SK-N-SH treated with all-trans-retinoic acid at 6 μM for 48 hours (cell line): ENCODE measurements around the gene AFG1L.

Experiments
- ATAC-seq: fragments of 200-7000 bp; cut with Tn5 transposase; 3 replicates; pipeline ENCODE4 v1.9.1; 2020; ENCODE audit warnings: mild to moderate bottlenecking, moderate library complexity
- ARNTL ChIP-seq: fragments of 450-650 bp; formaldehyde crosslinking; IDR thresholded peaks from 2 replicates; pipeline ENCODE4 v1.5.0; 2020; ENCODE audit warnings: low read depth, mild to moderate bottlenecking, moderate library complexity, borderline replicate concordance
- BACH2 ChIP-seq: fragments of 250-450 bp; sonication (Bioruptor Pico); IDR thresholded peaks from 2 replicates; pipeline ENCODE4 v1.9.0; 2021; ENCODE audit warnings: mild to moderate bottlenecking, borderline replicate concordance
- CSDC2 ChIP-seq: fragments of 250-450 bp; sonication (Bioruptor Pico); IDR thresholded peaks from 2 replicates; pipeline ENCODE4 v1.5.0; 2020; ENCODE audit warnings: mild to moderate bottlenecking, moderate library complexity
- CSRNP3 ChIP-seq: fragments of 250-450 bp; sonication (Bioruptor Pico); IDR thresholded peaks from 2 replicates; pipeline ENCODE4 v1.5.1; 2021; ENCODE audit warnings: mild to moderate bottlenecking, moderate library complexity
- ESRRG ChIP-seq: fragments of 250-450 bp; sonication (Bioruptor Pico); IDR thresholded peaks from 2 replicates; pipeline ENCODE4 v1.6.1; 2021; ENCODE audit warnings: mild to moderate bottlenecking
- GLIS3 ChIP-seq: fragments of 250-450 bp; sonication (Bioruptor Pico); IDR thresholded peaks from 2 replicates; pipeline ENCODE4 v1.5.0; 2020; ENCODE audit warnings: mild to moderate bottlenecking, moderate library complexity
- ISL1 ChIP-seq: fragments of 250-450 bp; sonication (Bioruptor Pico); IDR thresholded peaks from 2 replicates; pipeline ENCODE4 v2.1.2; 2022; ENCODE audit warnings: mild to moderate bottlenecking, moderate library complexity
- POU6F1 ChIP-seq: fragments of 250-450 bp; sonication (Bioruptor Pico); IDR thresholded peaks from 2 replicates; pipeline ENCODE4 v1.8.0; 2021; ENCODE audit warnings: low read depth, mild to moderate bottlenecking, moderate library complexity, borderline replicate concordance
- RARB ChIP-seq: fragments of 250-450 bp; sonication (Bioruptor Pico); IDR thresholded peaks from 2 replicates; pipeline ENCODE4 v1.8.0; 2021; ENCODE audit warnings: mild to moderate bottlenecking, moderate library complexity
- TCF4 ChIP-seq: fragments of 250-450 bp; sonication (Bioruptor Pico); IDR thresholded peaks from 2 replicates; pipeline ENCODE4 v1.8.0; 2021; ENCODE audit warnings: mild to moderate bottlenecking, moderate library complexity, borderline replicate concordance
- TOX ChIP-seq: fragments of 250-450 bp; sonication (Bioruptor Pico); IDR thresholded peaks from 2 replicates; pipeline ENCODE4 v1.8.0; 2021; ENCODE audit warnings: mild to moderate bottlenecking, moderate library complexity, borderline replicate concordance
- ZFP3 ChIP-seq: fragments of 250-450 bp; sonication (Bioruptor Pico); IDR thresholded peaks from 2 replicates; pipeline ENCODE4 v1.5.0; 2020; ENCODE audit warnings: mild to moderate bottlenecking, moderate library complexity
- ZFP30 ChIP-seq: fragments of 450-650 bp; formaldehyde crosslinking; IDR thresholded peaks from 2 replicates; pipeline ENCODE4 v1.5.0; 2022; ENCODE audit warnings: mild to moderate bottlenecking, moderate library complexity
- ZNF565 ChIP-seq: fragments of 450-650 bp; formaldehyde crosslinking; conservative IDR thresholded peaks from 2 replicates; pipeline ENCODE4 v1.5.0; 2020; ENCODE audit warnings: low read depth, mild to moderate bottlenecking, moderate library complexity
- ZNF70 ChIP-seq: fragments of 450-650 bp; formaldehyde crosslinking; IDR thresholded peaks from 2 replicates; pipeline ENCODE4 v1.5.0; 2020; ENCODE audit warnings: mild to moderate bottlenecking, moderate library complexity
- ZNF8 ChIP-seq: fragments of 450-650 bp; formaldehyde crosslinking; IDR thresholded peaks from 2 replicates; pipeline ENCODE4 v1.5.0; 2020; ENCODE audit warnings: mild to moderate bottlenecking, moderate library complexity
- TF ChIP-seq, protein P1 (sequence below): fragments of 250-450 bp; sonication (Bioruptor Pico); IDR thresholded peaks from 2 replicates; pipeline ENCODE4 v1.8.0; 2020; ENCODE audit warnings: mild to moderate bottlenecking, moderate library complexity, borderline replicate concordance
- TF ChIP-seq, protein P2 (sequence below): fragments of 250-450 bp; sonication (Bioruptor Pico); IDR thresholded peaks from 2 replicates; pipeline ENCODE4 v1.5.1; 2020; ENCODE audit warnings: low read depth, mild to moderate bottlenecking, moderate library complexity
- TF ChIP-seq, protein P3 (sequence below): fragments of 250-450 bp; sonication (Bioruptor Pico); IDR thresholded peaks from 2 replicates; pipeline ENCODE4 v1.5.0; 2020; ENCODE audit warnings: mild to moderate bottlenecking, moderate library complexity

The AFG1L gene

GRCh38 chr6:108438918-108439317 is 144.1 kb downstream of the AFG1L start:
- ATAC-seq = no peak
- TF ChIP-seq TCF4 (CRISPR knock-in tag) (no peak), CSDC2 (CRISPR knock-in tag) (no peak), GLIS3 (no peak), RARB (no peak), ZNF565 (CRISPR knock-in tag) (no peak), CSRNP3 (CRISPR knock-in tag) (no peak), POU6F1 (CRISPR knock-in tag) (no peak), ZFP30 (no peak), ZNF70 (CRISPR knock-in tag) (no peak), BACH2 (CRISPR knock-in tag) (no peak), ESRRG (CRISPR knock-in tag) (no peak)
- TF ChIP-seq, protein P1, sequence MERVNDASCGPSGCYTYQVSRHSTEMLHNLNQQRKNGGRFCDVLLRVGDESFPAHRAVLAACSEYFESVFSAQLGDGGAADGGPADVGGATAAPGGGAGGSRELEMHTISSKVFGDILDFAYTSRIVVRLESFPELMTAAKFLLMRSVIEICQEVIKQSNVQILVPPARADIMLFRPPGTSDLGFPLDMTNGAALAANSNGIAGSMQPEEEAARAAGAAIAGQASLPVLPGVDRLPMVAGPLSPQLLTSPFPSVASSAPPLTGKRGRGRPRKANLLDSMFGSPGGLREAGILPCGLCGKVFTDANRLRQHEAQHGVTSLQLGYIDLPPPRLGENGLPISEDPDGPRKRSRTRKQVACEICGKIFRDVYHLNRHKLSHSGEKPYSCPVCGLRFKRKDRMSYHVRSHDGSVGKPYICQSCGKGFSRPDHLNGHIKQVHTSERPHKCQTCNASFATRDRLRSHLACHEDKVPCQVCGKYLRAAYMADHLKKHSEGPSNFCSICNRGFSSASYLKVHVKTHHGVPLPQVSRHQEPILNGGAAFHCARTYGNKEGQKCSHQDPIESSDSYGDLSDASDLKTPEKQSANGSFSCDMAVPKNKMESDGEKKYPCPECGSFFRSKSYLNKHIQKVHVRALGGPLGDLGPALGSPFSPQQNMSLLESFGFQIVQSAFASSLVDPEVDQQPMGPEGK = no peak
- TF ChIP-seq, protein P2, sequence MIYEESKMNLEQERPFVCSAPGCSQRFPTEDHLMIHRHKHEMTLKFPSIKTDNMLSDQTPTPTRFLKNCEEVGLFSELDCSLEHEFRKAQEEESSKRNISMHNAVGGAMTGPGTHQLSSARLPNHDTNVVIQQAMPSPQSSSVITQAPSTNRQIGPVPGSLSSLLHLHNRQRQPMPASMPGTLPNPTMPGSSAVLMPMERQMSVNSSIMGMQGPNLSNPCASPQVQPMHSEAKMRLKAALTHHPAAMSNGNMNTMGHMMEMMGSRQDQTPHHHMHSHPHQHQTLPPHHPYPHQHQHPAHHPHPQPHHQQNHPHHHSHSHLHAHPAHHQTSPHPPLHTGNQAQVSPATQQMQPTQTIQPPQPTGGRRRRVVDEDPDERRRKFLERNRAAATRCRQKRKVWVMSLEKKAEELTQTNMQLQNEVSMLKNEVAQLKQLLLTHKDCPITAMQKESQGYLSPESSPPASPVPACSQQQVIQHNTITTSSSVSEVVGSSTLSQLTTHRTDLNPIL = no peak
- TF ChIP-seq, protein P3, sequence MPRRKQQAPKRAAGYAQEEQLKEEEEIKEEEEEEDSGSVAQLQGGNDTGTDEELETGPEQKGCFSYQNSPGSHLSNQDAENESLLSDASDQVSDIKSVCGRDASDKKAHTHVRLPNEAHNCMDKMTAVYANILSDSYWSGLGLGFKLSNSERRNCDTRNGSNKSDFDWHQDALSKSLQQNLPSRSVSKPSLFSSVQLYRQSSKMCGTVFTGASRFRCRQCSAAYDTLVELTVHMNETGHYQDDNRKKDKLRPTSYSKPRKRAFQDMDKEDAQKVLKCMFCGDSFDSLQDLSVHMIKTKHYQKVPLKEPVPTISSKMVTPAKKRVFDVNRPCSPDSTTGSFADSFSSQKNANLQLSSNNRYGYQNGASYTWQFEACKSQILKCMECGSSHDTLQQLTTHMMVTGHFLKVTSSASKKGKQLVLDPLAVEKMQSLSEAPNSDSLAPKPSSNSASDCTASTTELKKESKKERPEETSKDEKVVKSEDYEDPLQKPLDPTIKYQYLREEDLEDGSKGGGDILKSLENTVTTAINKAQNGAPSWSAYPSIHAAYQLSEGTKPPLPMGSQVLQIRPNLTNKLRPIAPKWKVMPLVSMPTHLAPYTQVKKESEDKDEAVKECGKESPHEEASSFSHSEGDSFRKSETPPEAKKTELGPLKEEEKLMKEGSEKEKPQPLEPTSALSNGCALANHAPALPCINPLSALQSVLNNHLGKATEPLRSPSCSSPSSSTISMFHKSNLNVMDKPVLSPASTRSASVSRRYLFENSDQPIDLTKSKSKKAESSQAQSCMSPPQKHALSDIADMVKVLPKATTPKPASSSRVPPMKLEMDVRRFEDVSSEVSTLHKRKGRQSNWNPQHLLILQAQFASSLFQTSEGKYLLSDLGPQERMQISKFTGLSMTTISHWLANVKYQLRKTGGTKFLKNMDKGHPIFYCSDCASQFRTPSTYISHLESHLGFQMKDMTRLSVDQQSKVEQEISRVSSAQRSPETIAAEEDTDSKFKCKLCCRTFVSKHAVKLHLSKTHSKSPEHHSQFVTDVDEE (CRISPR knock-in tag) = no peak

DNA sequence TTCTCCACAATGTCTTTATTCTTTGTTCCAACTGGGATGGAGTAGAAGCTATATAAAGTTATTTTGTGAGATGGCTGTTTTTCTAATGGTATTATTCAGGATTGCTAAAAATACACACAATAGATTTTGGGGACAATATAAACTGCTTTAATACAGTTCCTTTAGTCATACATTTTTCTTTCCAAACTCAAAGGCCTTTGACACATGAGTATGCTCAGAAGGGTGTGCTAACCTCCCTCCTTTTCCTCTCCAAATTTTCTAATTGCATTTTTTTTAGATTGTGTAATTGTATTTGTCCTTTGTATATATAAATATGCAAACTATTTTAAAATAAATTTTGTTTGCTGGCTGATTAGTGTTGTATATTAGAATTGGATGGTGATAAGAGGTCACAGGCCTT is 146.3 kb downstream of the AFG1L start:
- ATAC-seq = no peak
- no peak for TF ChIP-seq RARB
- TF ChIP-seq ZFP3 (CRISPR knock-in tag) = no peak

- no peak for ATAC-seq
These were observed 148.1 kb downstream of the AFG1L start for GRCh38 chr6:108442770-108443520.

More at GRCh38 chr6:108442770-108443520, 148.1 kb downstream of the AFG1L start:
- TF ChIP-seq ZFP3 (CRISPR knock-in tag) = no peak
- TF ChIP-seq, protein P3 (CRISPR knock-in tag) = no peak
- no peak for TF ChIP-seq CSDC2 (CRISPR knock-in tag)
- no peak for TF ChIP-seq ZNF8 (CRISPR knock-in tag)
- no peak for TF ChIP-seq TCF4 (CRISPR knock-in tag)
- TF ChIP-seq GLIS3 = no peak
- TF ChIP-seq ISL1 (CRISPR knock-in tag) = no peak
- no peak for TF ChIP-seq ARNTL (CRISPR knock-in tag)
- TF ChIP-seq TOX (CRISPR knock-in tag) = no peak
- TF ChIP-seq, all 23 proteins: peak for 0
